NCI-H1048 (cell line): ENCODE data around the gene AMZ1.
"Not testable (repeated sequence)": the region's sequence is repeated elsewhere in the genome, so short reads cannot be mapped to it uniquely, and the experiment has no call there.

Source experiments
- DNase-seq: peaks from one replicate; lab custom pipeline; 2025; lab: John Stamatoyannopoulos, UW

Gene AMZ1

DNA sequence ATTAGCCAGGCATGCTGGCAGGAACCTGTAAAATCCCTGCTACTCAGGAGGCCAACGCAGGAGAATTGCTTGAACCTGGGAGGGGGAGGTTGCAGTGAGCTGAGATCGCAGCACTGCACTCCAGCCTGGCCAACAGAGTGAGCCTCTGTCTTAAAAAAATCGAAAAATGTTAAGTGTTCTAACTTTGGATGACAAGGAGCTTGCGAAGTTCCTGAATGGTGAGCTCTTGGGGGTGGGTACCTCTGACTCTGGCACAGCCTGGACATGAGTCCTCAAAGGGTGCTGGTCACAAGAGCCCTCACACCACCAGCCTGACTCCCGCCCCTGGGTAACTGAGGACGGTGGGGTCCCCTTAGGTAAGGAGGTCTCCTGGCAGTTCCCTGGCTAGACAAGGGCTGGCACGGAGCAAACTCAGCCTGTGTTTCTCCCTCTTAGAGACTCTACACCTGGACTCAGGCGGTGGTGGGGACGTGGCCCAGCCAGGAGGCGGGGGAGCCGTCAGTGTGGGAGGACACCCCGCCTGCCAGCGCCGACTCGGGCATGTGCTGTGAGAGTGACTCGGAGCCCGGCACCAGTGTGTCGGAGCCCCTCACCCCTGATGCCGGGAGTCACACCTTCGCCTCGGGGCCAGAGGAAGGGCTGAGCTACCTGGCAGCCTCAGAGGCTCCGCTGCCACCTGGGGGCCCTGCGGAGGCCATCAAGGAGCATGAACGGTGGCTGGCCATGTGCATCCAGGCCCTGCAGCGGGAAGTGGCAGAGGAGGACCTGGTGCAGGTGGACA is 24.1 kb downstream of the AMZ1 start:
- no peak for DNase-seq

DNA sequence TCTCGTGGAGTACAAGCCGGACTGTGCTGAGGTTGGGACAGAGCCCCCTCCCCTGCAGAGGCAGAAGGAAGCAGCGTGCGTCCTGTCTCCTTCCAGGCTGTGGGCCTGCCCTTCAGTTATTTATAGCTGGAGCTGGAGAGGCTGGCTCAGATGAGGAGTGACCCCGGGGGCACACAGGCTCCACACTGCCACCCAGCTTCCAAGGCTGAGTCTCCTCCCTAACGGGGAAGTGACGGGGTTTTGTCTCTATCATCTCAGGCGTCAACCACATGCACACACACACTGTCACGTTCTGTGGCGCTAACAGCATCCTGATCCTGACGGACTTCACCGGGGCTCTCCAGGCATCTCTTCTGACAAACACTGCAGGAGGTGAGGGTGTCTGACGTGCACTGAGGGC is 25.4 kb downstream of the AMZ1 start:
- no peak for DNase-seq

DNA sequence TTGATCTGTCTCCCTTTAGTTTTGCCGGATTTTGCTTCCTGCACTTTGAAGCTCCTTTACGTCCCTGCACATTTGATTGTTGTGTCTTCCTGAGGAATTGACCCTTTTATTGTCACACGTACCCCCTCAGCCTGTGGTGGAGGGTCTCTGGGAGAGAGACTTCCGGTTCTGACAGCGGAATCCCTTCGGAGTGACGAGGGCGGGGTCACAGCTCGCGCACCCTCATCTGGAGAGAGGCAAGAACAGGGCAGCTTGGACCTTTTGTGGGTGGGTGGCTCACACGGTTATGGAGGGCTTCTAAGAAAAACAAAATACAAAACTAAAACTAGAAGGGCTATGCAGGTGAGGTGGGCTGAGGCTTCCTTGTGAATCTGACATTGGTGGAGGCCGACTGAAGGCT is 26.0 kb downstream of the AMZ1 start:
- DNase-seq = no peak

DNA sequence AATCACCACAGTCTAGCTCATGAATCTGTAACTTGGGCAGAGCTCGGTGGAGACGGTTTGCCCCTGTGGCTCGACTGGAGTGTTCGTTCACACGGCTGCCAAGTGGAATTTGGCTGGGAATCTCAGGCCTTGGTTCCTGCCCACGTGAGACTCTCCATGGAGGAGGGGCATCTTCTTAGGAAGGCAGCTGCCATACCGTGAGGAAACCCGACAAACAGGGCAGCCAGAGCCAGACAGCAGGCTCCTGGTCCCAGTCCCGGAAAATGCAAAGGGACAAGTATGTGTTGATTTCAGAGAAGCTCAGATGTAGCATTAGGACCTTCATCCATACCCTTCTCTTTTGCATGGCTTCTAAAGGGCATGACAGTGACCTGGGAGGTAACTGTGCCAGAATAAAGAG is 26.6 kb downstream of the AMZ1 start:
- DNase-seq = no peak

DNA sequence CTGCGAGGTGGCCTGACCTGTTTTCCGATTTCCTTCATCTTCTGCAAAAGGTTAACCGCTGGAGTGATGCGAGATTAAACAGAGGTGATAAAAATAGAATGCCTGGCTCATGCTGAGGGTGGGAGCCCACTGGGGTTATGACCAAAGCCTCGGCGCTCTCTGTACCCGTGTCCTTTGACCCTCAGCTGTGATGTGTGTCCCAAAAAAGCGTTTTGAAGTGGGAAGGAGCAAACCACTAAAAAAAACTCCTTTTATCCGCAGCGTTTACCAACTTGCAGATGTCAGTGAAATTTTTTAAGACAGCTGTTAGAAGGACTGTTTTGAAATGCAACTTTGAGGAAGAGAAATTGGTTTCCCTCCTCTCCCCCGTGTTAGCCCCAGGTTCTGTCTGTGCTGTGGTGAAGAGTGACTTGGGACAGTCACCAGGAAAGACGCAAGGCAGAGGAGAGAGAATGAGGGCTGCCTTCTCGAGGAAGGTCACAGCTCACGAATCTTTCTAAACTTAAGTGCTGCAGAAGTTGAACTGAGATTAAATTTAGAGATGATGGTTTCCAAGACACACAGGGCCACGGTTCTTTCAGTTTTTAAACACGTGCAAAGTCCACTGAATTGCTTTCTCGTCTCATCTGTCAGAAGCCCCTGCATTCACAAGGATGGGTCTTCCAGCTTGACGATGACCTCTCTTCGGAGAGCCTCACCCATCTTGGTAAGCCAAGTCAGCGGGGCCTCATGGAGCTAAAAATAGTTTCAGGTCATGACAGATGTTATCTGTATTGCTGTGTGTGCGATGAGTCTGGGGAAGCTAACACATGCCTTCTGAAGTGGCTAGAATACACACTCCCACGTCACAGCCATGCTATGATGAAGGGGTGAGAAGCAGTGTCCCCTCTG is 27.6 kb downstream of the AMZ1 start:
- no peak for DNase-seq

DNA sequence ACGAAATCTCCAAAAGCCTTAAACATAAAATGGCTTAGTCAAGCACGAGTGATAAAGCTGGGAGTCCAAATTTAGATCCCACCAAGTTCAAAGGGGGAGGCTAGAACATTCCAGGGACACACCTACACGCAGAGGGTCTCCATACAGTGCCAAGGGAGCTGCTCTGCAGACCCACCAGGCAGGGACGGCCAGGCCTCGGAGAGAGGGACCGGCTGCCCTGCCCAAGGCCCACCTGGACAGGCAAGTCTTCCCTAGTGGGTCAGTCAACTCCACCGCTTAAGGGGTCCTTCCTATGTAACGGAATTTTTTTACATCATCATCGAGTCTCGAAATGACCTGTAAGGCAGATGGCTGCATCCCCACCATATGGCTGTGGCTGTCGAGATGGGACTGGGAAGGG is 28.5 kb downstream of the AMZ1 start:
- no peak for DNase-seq

DNA sequence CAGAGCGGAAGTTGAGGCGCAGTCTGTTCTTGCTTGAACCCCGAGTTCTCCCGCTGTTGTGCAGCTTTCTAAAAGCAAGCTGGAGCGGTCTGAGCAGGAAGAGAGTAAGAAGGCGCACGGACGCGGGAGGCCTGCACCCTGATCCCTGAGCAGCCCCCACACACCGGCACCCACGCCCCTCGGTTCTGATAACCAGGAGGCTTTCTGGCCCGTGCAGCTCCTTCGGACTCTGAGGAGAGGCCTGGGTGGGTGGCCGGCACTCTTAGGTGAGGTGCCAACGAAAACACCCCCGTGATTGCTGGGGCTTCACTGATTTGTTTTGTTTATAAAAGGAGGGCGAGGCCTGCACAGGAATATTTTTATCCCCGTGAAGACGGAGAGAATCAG is 28.9 kb downstream of the AMZ1 start:
- no peak for DNase-seq

DNA sequence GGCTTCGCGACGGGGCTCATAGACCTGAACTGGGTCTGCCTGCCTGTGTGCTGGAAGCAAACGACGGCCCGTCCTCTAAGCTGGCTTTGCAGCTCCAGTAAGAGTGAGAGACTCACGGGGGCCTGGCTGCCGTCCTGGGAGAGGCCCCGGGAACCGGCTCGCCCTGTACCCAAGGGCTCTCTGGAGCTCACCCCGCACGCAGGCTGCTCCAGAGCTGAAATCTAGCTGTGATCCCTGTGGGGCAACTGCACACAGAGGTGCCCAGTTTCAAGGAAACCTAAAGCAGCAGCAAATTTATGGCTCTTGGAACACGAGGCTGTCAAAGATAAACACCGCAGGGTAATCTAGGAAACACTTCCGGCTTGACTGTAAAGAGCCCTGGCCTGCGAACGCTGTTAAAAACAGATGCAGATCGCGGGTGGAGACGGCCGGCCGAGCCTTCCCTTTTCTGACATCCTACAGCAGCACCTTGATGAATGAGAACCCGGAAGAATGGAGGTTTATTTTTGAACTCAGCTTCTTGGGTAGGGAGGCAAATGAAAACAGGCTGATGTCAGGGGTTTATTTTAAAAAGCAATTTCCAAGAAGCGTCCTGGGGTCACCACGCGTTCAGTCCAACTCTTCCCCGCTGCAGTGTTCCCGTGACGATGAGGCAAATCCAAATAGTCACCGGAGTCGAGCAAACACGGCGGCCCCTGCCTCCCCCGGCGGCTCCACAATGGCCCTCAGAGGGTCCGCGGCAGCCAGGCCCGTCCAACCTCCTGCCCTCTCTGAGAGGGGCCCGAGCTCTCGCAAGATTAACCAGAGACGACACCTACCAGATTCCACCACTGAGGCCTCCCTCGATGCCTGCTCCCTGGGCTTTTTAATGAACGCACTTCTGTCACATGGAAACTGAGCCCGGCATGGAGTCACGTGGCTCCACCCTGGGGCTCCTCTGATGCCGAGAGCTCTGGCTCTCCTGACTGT is 29.6 kb downstream of the AMZ1 start:
- DNase-seq = no peak

DNA sequence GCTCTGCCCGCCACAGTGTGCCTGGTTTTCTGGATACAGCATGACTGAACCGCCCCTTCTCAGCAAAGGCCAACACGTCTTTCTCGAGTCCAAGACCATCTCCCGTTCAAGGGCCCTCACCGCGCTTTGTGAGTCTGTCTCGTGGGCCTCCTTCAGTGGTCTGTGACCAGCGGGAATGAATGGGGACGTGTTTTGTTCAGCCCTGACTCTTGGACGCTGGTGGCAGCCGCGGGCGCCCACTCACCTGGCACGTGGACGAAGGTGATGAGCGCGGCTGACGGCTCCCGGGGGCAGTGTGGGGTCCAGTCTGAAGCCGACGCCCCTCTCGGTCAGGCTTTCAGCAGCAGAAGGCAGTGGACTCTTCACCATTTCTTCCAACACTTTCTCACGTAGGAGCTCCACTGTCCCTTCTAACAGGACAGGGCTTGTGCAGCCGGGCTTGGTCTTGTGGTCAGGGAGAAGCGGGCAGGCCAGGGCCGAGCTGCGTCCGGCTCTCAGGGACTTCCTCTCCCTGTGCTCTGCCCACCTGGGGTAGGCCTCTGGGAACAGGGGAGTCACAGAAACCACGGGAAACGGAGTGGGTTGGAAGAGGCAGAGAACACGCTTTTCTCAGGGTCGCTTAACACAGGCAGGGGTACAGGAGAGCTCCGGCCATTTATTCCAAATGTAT is 30.4 kb downstream of the AMZ1 start:
- no peak for DNase-seq

DNA sequence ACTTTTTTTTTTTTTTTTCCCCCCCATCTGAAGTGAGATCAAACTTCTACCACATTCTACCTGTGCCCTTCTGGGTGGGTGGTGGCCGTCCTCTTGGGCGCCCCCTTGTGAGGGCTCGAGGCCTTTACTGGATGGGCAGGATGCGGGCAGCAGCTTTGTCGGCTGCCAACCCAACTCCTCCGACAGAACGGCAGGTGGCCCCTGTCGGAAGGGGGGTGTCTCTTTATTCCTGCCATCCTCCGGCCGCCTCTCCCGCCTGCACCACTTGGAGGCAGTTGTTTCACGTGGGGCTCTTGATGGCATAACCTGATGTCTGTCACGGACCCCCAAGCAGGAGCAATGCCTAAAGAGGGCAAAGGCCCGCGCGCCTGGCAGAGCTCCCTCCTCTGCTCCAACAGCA is 31.0 kb downstream of the AMZ1 start:
- DNase-seq = no peak

DNA sequence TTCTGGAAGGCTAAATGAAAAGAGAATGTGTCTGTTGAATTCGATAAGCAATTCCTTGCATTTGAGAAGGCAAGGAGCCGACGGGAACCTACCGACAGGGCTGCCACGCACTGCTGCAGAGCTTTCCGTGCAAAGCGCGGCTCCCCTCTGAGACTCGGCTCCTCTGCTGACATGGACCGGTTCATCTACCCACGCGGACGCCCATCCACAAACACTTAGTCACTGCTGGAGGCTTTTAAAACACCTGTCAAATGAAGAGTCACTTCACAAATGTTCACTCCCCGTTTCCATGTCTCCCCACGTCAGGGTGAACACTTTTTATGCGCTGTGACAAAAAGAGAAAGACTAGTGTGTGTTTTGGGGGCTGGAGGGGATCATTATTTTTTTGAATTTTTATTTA is 32.0 kb downstream of the AMZ1 start:
- DNase-seq = no peak

DNA sequence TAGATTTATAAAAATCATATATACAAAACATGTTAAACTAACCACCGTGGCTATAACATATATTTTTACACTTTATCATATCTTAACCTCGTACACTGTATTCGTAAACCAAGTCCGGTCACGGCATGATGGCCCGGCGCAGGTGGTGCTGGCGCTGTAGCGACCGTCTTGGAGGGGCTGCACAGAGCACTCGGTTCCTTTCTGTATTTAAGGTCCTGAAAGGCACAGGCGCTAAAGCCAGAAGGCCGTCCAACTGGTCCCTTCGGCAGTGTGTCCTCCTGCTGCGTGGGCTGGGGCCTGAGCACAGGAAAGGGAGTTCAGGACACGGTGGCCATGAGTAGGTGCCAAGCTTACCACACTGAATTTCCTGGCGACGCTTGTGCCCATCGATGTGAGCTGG is 33.8 kb downstream of the AMZ1 start:
- DNase-seq = no peak

DNA sequence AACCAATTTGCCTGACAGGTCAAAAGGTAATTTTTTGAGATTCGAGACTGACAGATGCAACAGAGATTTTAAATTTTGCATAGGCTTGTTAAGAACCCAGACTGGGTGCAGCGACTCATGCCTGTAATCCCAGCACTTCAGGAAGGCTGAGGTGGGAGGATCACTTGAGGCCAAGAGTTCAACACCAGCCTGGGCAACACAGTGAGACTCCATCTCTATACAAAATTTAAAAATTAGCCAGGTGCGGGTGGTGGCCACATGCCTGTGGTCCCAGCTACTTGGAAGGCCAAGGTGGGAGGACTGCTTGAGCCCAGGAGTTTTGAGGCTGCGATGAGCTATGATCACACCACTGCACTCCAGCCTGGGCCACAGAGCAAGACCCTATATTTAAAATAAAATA is 34.6 kb downstream of the AMZ1 start:
- DNase-seq = no peak

DNA sequence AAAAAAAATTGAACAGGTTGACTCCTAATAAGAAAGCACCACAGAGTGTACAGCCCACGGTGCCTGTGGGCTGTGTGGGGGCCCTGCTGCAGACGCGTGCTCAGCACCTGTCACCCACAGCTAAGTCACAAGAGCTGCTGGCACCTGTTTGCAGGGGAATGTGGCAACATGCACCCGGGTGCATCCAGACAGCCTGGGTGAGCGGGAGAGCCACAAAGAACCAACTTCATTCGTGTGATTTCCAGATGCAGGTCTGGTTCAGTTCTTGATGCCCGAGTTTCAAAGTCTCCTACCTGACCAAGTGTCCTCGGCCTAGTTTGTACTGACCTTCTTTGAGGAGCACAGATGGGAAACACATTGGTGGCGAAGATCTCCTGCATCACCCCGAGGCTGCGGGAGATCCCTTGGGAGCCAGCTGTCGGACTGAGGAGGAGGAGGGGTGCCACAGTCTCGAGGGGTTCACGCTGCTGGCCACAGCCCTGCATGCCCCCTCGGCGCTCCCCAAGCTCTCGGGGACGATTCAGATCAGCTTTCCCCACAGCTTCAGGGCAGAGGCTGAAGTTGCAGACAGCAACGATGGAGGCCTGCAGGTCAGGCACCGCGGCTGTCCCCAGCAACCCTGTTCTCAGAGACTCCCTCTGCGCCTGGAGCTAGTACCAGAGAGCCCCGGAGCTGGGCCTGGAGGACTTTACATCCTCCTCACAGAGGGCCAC is 35.3 kb downstream of the AMZ1 start:
- no peak for DNase-seq

DNA sequence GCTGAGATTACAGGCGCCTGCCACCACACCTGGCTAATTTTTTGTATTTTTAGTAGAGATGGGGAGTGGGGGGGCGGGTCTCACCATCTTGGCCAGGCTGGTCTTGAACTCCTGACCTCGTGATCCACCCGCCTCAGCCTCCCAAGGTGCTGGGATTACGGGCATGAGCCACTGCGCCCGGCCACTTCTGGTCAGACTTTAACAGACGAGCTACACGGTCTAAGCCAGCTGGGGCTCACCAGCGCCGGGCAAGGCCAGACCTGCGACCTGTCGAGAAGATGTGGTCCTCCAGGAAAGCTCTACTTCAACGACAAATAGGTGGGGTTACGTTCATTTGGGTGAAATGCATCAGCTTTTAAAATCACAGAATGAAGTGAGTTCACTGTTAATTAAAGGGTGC is 36.0 kb downstream of the AMZ1 start:
- DNase-seq = not testable (repeated sequence)

DNA sequence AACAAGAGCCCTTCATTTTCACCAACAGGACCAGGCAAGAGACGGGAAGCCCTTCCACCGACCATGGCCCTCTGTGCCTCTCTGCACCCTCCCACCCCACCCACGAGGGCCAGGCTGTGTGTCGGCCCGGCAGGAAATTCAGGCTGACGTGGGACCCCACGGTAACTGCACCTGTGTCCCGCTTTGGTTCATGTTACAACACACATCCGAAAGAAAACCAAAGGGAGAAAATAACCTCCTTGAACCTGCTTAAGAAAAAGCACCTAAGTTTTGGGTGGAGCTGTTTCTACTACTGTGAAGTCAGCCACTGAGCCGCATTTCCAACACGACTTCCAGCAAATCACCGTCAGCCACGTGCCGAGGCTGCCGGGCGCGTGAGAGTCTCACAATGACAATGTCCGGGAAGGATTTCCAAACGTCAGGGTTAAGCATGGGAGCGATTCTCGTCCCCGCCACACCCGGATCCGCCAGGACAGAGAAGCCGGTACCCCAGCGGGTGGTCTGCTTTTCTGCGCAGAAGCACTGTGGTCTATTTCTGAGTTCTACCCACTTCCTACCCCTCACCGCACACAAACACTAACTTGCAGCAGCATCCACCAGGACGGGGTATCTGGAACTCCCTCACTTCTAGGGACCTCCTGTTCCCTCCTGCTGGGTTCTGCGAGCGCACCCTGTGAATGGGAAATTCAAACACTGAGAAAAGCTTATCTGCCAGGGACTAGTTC is 36.6 kb downstream of the AMZ1 start:
- no peak for DNase-seq

DNA sequence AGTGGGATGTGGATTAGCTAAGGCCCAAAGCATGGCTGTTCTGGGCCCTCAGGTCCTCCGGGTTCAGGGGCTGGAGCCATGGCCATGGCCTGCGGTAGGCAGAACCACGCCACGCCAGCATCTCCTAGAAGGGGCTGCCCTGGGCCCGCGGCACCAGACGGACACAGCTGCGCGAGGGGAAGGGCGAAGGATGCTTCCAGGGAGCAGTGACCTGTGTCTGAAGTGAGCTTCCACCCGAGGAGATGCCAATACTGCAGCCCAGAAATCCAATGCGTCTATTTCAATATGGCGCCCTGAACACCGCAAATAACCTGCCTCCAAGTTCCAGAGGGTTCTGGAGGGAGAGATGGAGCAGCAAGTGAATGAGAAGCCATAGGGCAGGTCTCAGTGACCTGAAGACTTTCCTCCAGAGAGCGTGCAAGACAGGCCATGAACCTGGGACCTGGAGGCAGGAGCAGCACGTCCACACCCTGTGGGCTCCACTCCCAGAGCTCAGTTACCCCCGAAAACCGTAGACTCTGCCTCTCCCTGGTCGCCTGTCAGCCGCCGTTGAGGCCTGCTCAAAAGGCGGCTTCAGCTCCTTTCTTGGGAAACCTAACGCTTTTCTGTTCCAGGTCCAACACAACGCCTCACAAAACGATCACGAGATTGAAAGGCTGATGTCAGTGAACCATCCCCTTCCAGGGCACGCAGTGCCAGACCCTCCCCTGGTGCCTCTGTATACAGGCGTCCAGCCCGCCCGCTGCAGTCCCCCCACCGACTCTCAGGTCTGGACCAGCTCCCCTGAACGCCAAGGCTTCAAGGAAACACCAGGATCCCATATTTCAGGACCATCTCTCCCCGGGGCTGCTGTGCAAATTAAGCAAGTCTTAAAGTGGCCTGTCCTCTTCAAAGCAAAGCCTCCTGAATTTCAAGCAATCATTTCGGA is 37.4 kb downstream of the AMZ1 start:
- no peak for DNase-seq

DNA sequence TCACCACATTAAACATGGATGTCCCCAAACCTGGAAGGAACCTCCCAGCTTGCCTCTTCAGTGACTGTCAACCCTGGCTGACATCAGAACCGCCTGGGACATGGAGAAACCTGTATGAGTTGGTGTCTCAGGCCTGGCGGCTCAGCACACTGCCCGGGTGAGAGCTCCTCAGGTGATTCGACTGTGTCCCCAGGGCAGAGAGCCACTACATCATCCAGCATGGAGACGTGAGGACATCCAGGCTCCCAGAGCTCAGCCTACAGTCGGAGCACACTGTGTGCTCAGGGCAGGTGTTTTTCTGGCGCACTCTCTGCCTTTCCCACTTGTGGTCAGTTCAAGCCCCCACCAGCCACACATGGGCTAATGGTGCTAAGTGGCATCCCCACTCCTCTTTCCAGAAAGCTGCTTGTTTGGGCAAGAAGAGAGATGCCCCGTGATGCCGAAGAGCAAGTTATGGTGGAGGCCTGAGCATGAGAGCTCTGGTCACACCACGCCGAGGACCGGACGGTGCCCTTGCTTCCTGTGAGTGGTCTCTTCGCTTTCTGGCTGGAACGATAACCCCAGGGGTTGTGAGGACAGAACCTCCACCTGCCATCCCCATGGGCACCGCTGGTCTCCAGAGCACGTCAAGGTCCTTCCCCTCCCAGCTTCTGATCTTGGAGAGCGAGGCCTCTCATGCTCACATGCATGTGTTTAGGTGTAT is 38.5 kb downstream of the AMZ1 start:
- no peak for DNase-seq

DNA sequence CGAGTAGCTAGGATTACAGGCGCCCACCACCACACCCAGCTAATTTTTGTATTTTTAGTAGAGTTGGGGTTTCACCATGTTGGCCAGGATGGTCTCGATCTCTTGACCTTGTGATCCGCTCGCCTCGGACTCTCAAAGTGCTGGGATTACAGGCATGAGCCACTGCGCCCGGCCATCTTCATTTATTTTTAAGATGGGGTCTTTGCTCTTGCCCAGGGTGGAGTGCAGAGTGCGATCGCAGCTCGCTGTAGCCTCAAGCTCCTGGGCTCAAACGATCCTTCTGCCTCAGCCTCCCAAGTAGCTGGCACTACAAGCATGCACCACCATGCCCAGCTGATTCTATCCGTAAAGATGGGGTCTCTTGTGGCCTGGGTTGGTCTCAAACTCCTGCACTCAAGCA is 39.2 kb downstream of the AMZ1 start:
- DNase-seq = not testable (repeated sequence)
